HEK293T (cell line): ENCODE results near the gene SETD4.

ENCODE experiments used
- CTCF ChIA-PET: fragments of 350-600 bp; formaldehyde crosslinking; extraction: SDS; loops from one replicate; lab custom pipeline; 2021; ENCODE audit warnings: antibody characterized with exemption, inconsistent platforms; lab: Yijun Ruan, JAX
- POLR2A ChIA-PET: fragments of 350-600 bp; formaldehyde crosslinking; extraction: SDS; loops from one replicate; lab custom pipeline; 2020; ENCODE audit warnings: antibody characterized with exemption, inconsistent platforms; lab: Yijun Ruan, JAX
- DNase-seq: peaks from one replicate; pipeline ENCODE4 v3.0.0; 2012; ENCODE audit warnings: mixed read lengths; ENCODE audit errors: extremely low spot score
- ARNT ChIP-seq: fragments of 450-650 bp; IDR thresholded peaks from 2 replicates; pipeline ENCODE4 v1.6.1; 2017; ENCODE audit warnings: mild to moderate bottlenecking
- BHLHE40 ChIP-seq: fragments of 450-650 bp; IDR thresholded peaks from 2 replicates; pipeline ENCODE4 v1.6.1; 2016; ENCODE audit warnings: mild to moderate bottlenecking, moderate library complexity, borderline replicate concordance
- CTBP1 ChIP-seq: fragments of 450-650 bp; IDR thresholded peaks from 2 replicates; pipeline ENCODE4 v1.6.1; 2016; ENCODE audit warnings: borderline replicate concordance
- ELF4 ChIP-seq: fragments of 450-650 bp; IDR thresholded peaks from 2 replicates; pipeline ENCODE4 v1.6.1; 2017; ENCODE audit warnings: antibody characterized with exemption
- FOXA1 ChIP-seq: fragments of 450-650 bp; IDR thresholded peaks from 2 replicates; pipeline ENCODE4 v1.6.1; 2016; ENCODE audit warnings: mild to moderate bottlenecking
- FOXK2 ChIP-seq: fragments of 450-650 bp; IDR thresholded peaks from 2 replicates; pipeline ENCODE4 v1.6.1; 2016; ENCODE audit warnings: mild to moderate bottlenecking
- FOXM1 ChIP-seq: fragments of 450-650 bp; IDR thresholded peaks from 2 replicates; pipeline ENCODE4 v1.6.1; 2017; ENCODE audit warnings: mild to moderate bottlenecking, borderline replicate concordance
- HDGF ChIP-seq: fragments of 450-650 bp; IDR thresholded peaks from 2 replicates; pipeline ENCODE4 v1.6.1; 2017; ENCODE audit warnings: antibody characterized with exemption, borderline replicate concordance
- L3MBTL2 ChIP-seq: fragments of 450-650 bp; conservative IDR thresholded peaks from 2 replicates; pipeline ENCODE4 v1.6.1; 2016; ENCODE audit warnings: mild to moderate bottlenecking
- LEF1 ChIP-seq: fragments of 450-650 bp; IDR thresholded peaks from 2 replicates; pipeline ENCODE4 v1.6.1; 2017; ENCODE audit warnings: mild to moderate bottlenecking, borderline replicate concordance
- NFRKB ChIP-seq: fragments of 450-650 bp; IDR thresholded peaks from 2 replicates; pipeline ENCODE4 v1.6.1; 2016; ENCODE audit warnings: mild to moderate bottlenecking, moderate library complexity
- PKNOX1 ChIP-seq: fragments of 450-650 bp; IDR thresholded peaks from 2 replicates; pipeline ENCODE4 v1.6.1; 2016
- SP1 ChIP-seq: fragments of 450-650 bp; IDR thresholded peaks from 2 replicates; pipeline ENCODE4 v1.6.1; 2017
- SUZ12 ChIP-seq: fragments of 450-650 bp; IDR thresholded peaks from 2 replicates; pipeline ENCODE4 v1.6.1; 2016; ENCODE audit warnings: mild to moderate bottlenecking
- TARDBP ChIP-seq: fragments of 450-650 bp; IDR thresholded peaks from 2 replicates; pipeline ENCODE4 v1.6.1; 2016
- ZNF384 ChIP-seq: fragments of 450-650 bp; IDR thresholded peaks from 2 replicates; pipeline ENCODE4 v1.6.1; 2016

SETD4 gene

DNA sequence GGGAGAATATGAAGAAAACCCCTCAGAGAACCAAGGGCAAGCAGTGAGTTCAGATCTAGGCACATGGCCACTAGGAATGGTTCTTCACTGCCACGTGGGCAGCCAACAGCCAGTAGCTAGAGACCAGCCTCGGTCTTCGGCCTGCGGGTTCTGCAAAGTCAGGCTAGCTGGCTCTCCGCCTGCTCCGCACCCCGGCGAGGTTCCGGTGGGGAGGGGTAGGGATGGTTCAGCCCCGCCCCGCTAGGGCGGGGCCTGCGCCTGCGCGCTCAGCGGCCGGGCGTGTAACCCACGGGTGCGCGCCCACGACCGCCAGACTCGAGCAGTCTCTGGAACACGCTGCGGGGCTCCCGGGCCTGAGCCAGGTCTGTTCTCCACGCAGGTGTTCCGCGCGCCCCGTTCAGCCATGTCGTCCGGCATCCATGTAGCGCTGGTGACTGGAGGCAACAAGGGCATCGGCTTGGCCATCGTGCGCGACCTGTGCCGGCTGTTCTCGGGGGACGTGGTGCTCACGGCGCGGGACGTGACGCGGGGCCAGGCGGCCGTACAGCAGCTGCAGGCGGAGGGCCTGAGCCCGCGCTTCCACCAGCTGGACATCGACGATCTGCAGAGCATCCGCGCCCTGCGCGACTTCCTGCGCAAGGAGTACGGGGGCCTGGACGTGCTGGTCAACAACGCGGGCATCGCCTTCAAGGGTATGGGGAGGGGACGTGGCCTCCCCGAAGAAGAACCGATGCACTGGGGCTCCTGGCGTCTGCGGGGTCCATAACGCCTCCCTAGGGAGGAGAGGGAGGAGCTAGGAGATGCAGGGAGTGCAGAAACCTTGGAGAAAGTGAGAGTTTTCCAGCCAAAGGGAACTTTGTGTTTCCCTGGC is 9.6 kb upstream of the SETD4 start, which contains the start of gene CBR1:
TSS of gene CBR1 (plus strand) at position 312 of the 871 bp plus-strand sequence. CDS start at position 404, 92 bp downstream.
- POLR2A ChIA-PET: interaction anchor here (0.6 to 3.1 kb wide), 8 partner anchors 9 to 66 kb away, joined by 3 to 39 read pairs (median 3); partner anchors contain the start of gene SETD4
- DNase-seq: peak; percentile 93
- CTCF ChIA-PET: interaction anchor here (0.6 to 1.0 kb wide), 3 partner anchors 12 to 46 kb away, joined by 3 to 5 read pairs (median 4); no protein-coding TSS in a partner anchor
- TF ChIP-seq PKNOX1 (no peak), L3MBTL2 (peak; percentile 95), SUZ12 (no peak), TARDBP (0 out of 2 replicates have a peak, but pooled peaks have one; percentile 40)

DNA sequence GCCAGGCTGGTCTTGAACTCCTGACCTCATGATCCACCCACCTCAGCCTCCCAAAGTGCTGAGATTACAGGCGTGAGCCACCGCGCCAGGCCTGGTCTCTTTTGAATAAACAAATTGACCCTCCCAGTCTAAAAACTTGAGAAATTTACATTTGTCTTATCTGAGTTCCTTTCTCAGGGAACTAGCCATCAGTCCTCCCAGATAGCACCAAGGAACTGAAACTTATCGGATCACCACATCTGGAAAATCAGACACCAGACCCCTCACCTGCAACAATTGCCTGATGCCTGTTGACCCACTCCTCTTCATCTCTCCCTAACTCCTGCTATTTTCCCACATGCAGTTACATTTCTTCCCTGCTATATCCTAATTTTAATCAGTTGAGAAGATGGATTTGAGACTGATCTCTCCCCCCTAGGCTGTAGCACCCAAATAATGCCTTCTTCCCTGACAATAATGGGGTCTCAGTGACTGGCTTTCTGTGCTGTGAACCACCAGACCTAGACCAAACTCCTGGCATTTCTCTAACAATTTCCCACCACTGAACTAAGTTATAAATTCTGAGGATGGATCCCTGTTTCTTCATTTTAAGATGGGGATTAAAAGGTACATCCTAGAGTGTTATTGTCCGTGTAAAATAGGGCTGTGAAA is 8.5 kb upstream of the SETD4 start:
- POLR2A ChIA-PET: interaction anchor here (0.6 to 3.1 kb wide), 7 partner anchors 10 to 67 kb away, joined by 3 to 39 read pairs (median 3); partner anchors contain the start of gene SETD4
- TF ChIP-seq TARDBP (no peak), SP1 (no peak), L3MBTL2 (no peak), FOXM1 (no peak)
- DNase-seq: no peak
- CTCF ChIA-PET: no interaction called here

DNA sequence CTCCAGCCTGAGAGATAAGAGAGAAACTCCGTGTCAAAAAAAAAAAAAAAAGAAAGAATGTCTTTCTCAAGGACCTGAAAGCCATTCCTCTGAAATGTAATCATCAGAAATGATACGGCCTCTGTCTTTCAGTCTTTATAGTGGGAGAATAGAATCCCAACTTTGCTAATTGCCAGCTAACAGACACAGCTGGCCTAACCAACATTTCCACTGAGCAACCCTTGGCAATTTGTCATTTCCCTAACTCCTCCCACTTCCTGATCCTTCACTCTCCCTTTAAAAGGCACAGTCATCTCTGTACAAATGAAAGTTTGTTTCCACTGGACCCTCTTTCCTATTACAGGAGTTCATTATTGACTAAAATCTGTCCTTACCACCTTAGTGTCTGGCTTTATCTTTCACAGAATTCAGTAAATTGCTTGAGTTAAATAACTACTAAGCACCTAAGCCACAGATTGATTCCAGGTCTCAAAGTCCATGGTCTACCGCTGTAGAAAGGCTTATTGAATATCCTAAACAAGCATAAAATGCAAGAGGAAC is 5.2 kb upstream of the SETD4 start:
- ChIA-PET POLR2A (no interaction called here), CTCF (no interaction called here)
- TF ChIP-seq LEF1 (no peak), ZNF384 (no peak), HDGF (no peak), FOXA1 (no peak), ARNT (no peak), CTBP1 (no peak), ELF4 (no peak)
- DNase-seq: no peak

- ChIA-PET CTCF (interaction anchor here (0.7 kb wide), 1 partner anchor 42 kb away, joined by 3 read pairs; no protein-coding TSS in a partner anchor), POLR2A (no interaction called here)
- no peak for DNase-seq
- TF ChIP-seq ARNT: no peak
- no peak for TF ChIP-seq L3MBTL2
- no peak for TF ChIP-seq LEF1
- no peak for TF ChIP-seq TARDBP
- TF ChIP-seq BHLHE40: no peak
- no peak for TF ChIP-seq HDGF
- TF ChIP-seq NFRKB: no peak
- TF ChIP-seq ELF4: no peak
- no peak for TF ChIP-seq FOXK2
- no peak for TF ChIP-seq ZNF384
- no peak for TF ChIP-seq SUZ12
- TF ChIP-seq FOXM1: no peak
- TF ChIP-seq FOXA1: no peak
- TF ChIP-seq SP1: no peak
Observed at GRCh38 chr21:36064085-36064460, 3.7 kb upstream of the SETD4 start.

GRCh38 chr21:36063375-36064084 is 3.2 kb upstream of the SETD4 start:
- TF ChIP-seq SP1: no peak
- TF ChIP-seq HDGF: no peak
- TF ChIP-seq BHLHE40: no peak
- no peak for TF ChIP-seq FOXM1
- no peak for TF ChIP-seq PKNOX1
- no peak for TF ChIP-seq L3MBTL2
- no peak for TF ChIP-seq SUZ12
- no peak for TF ChIP-seq ARNT
- no peak for TF ChIP-seq FOXK2
- no peak for TF ChIP-seq LEF1
- TF ChIP-seq TARDBP: no peak
- TF ChIP-seq NFRKB: no peak
- TF ChIP-seq ZNF384: no peak
- TF ChIP-seq CTBP1: no peak
- no peak for TF ChIP-seq ELF4
- TF ChIP-seq FOXA1: no peak
- ChIA-PET CTCF (interaction anchor here (0.7 kb wide), 1 partner anchor 43 kb away, joined by 3 read pairs; no protein-coding TSS in a partner anchor), POLR2A (no interaction called here)
- DNase-seq: no peak

DNA sequence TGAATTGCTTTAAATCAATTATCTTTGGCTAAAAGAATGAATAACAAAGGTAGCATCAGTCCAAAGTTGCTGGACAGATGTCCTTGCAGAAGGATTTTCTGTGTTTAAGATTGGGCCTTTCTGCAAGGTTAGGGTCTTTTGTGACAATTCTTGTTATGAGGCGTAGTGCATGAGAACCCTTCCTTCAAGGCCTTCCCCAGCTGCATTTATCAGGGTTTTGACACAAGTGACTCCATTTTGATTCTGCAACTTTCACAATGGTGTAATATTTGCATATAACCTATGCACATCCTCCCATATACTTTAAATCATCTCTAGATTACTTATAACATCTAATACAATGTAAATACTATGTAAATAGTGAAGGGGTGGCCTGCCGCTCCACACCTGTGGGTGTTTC is 1.1 kb upstream of the SETD4 start:
- ChIA-PET CTCF (no interaction called here), POLR2A (no interaction called here)
- no peak for DNase-seq
- no peak for TF ChIP-seq CTBP1
- no peak for TF ChIP-seq L3MBTL2
- no peak for TF ChIP-seq PKNOX1
- no peak for TF ChIP-seq FOXA1
- TF ChIP-seq HDGF: no peak
- no peak for TF ChIP-seq SUZ12
